ENCODE results near the gene STIP1. TPM values are rescaled to one million over a fixed set of nuclear protein-coding genes. Genes with fewer than 3 reads are reported as not detected.

STIP1 gene
- total and polyA plus RNA-seq, 9 of the 15 experiments (the other 6 are each of a cell fraction or from before 2014, with no cell fraction given), result 58.1 to 465 (median 346) TPM

GRCh38 chr11:64185175-64185692 is 737 bp upstream of the STIP1 start (continued):
- 0 out of 2 replicates have a peak, but pooled peaks have one; percentile 32 for TF ChIP-seq HBP1 (CRISPR knock-in tag; IDR thresholded peaks at IDR 0.05)
- peak; percentile 39; the same call in 1 of the 2 replicates for TF ChIP-seq DEAF1 (CRISPR knock-in tag; IDR thresholded peaks at IDR 0.05)
- no peak for TF ChIP-seq FOS (IDR thresholded peaks at IDR 0.05; ENCODE audit: extremely low read depth, insufficient read length)
- no peak for TF ChIP-seq STAG1 (CRISPR knock-in tag; IDR thresholded peaks at IDR 0.05; ENCODE audit: borderline replicate concordance)
- no peak for TF ChIP-seq SREBF2 (CRISPR knock-in tag; IDR thresholded peaks at IDR 0.05)
- TF ChIP-seq ZFP36 (IDR thresholded peaks at IDR 0.05; ENCODE audit: low read depth, low read length, partially characterized antibody), result no peak
- peak; percentile 83 for TF ChIP-seq BHLHE40 (IDR thresholded peaks at IDR 0.05; ENCODE audit: low read length)
- no peak for TF ChIP-seq MYBL2 (IDR thresholded peaks at IDR 0.05; ENCODE audit: low read depth)
- no peak for TF ChIP-seq MYBL2 (CRISPR knock-in tag; IDR thresholded peaks at IDR 0.05; ENCODE audit: borderline replicate concordance)
- no peak for TF ChIP-seq ZNF707 (CRISPR knock-in tag; conservative IDR thresholded peaks at IDR 0.05)
- peak; percentile 12; the same call in 1 of the 2 replicates for TF ChIP-seq ZBTB1 (CRISPR knock-in tag; IDR thresholded peaks at IDR 0.05; ENCODE audit: borderline replicate concordance, low read depth)
- no peak for TF ChIP-seq ZNF280A (IDR thresholded peaks at IDR 0.05; ENCODE audit: low read depth, partially characterized antibody)
- TF ChIP-seq MEF2A (IDR thresholded peaks at IDR 0.05; ENCODE audit: control insufficient read depth, low read depth, low read length), result no peak
- no peak for TF ChIP-seq MAFF (IDR thresholded peaks at IDR 0.05; ENCODE audit: low read length)
- peak; percentile 26 to 71 (median 38); a peak in 5 of 6 replicates for TF ChIP-seq CTCF (IDR thresholded peaks at IDR 0.05 in 2 of 3, conservative IDR thresholded peaks at IDR 0.05 in 1 of 3; ENCODE audit: insufficient read depth in 2 of 3, low read depth in 1 of 3, low read length in 3 of 3)
- 0 out of 2 replicates have a peak, but pooled peaks have one; percentile 49 for TF ChIP-seq NBN (IDR thresholded peaks at IDR 0.05; ENCODE audit: low read depth)
- no peak for TF ChIP-seq PPARD (CRISPR knock-in tag; IDR thresholded peaks at IDR 0.05)
- no peak; a peak in 1 of 4 replicates for TF ChIP-seq RCOR1 (IDR thresholded peaks at IDR 0.05; ENCODE audit: borderline replicate concordance in 1 of 2, low read depth in 2 of 2, low read length in 2 of 2)
- 0 out of 2 replicates have a peak, but pooled peaks have one; percentile 39 for TF ChIP-seq ZBTB17 (CRISPR knock-in tag; IDR thresholded peaks at IDR 0.05)
- 0 out of 2 replicates have a peak, but pooled peaks have one; percentile 60 for TF ChIP-seq TARDBP (IDR thresholded peaks at IDR 0.05)
- TF ChIP-seq PTBP1 (IDR thresholded peaks at IDR 0.05; ENCODE audit: low read depth, low read length), result no peak
- no peak for TF ChIP-seq TEAD2 (tag; IDR thresholded peaks at IDR 0.05)
- no peak for TF ChIP-seq SNIP1 (IDR thresholded peaks at IDR 0.05; ENCODE audit: low read depth)
